Endodermal cell (in vitro differentiated cells): Measurements from ENCODE around the gene LPAR6. TPM values are rescaled to one million over a fixed set of nuclear protein-coding genes. Genes with fewer than 3 reads are reported as not detected.

ENCODE experiments used
- DNase-seq: peaks from one replicate; pipeline ENCODE4 v3.0.0-alpha.2; 2017
- H3K27ac ChIP-seq: 2 replicates; pipeline ENCODE4 v1.5.1; 2013; ENCODE audit warnings: mild to moderate bottlenecking, low read depth, low read length, moderate library complexity
- H3K27me3 ChIP-seq: 2 replicates; pipeline ENCODE4 v1.6.1; 2013; ENCODE audit warnings: mild to moderate bottlenecking, low read length, moderate library complexity; ENCODE audit not compliant: insufficient read depth, control insufficient read depth, poor library complexity, severe bottlenecking
- H3K36me3 ChIP-seq: 2 replicates; pipeline ENCODE4 v1.7.0; 2013; ENCODE audit warnings: mild to moderate bottlenecking, low read length, moderate library complexity; ENCODE audit not compliant: control insufficient read depth, insufficient read depth
- H3K4me1 ChIP-seq: one replicate; pipeline ENCODE4 v1.7.0; 2013; ENCODE audit warnings: low read length; ENCODE audit not compliant: control insufficient read depth, insufficient read depth
- H3K4me3 ChIP-seq: 2 replicates; pipeline ENCODE4 v1.5.1; 2013; ENCODE audit warnings: mild to moderate bottlenecking, low read length, moderate library complexity
- H3K9ac ChIP-seq: 2 replicates; pipeline ENCODE4 v1.6.1; 2013; ENCODE audit warnings: mild to moderate bottlenecking, low read length, moderate library complexity; ENCODE audit not compliant: poor library complexity, severe bottlenecking; ENCODE audit errors: extremely low read depth
- H3K9me3 ChIP-seq: 2 replicates; pipeline ENCODE4 v1.6.1; 2013; ENCODE audit warnings: mild to moderate bottlenecking, low read length, moderate library complexity; ENCODE audit not compliant: control insufficient read depth
- H3K27ac Mint-ChIP-seq: 2 replicates; pipeline ENCODE4 v1.8.0; 2020; ENCODE audit warnings: mixed read lengths
- H3K27me3 Mint-ChIP-seq: 2 replicates; pipeline ENCODE4 v1.8.0; 2021; ENCODE audit warnings: mild to moderate bottlenecking, mixed read lengths; ENCODE audit not compliant: insufficient read depth
- H3K36me3 Mint-ChIP-seq: 2 replicates; pipeline ENCODE4 v1.8.0; 2020; ENCODE audit warnings: low read depth, mixed read lengths
- H3K4me1 Mint-ChIP-seq: 2 replicates; pipeline ENCODE4 v1.8.0; 2020; ENCODE audit warnings: mixed read lengths
- H3K4me3 Mint-ChIP-seq: 2 replicates; pipeline ENCODE4 v1.8.0; 2020; ENCODE audit warnings: mild to moderate bottlenecking, moderate library complexity, mixed read lengths
- H3K9me3 Mint-ChIP-seq: 2 replicates; pipeline ENCODE4 v1.8.0; 2020; ENCODE audit warnings: mild to moderate bottlenecking, mixed read lengths
- WGBS, 2 experiments: methylation state at CpG; one replicate each; pipeline versions ENCODE4 v1.1.5 to v1.1.7; 2013; ENCODE audit warnings: missing lambda C conversion rate in 2 of 2, mixed read lengths in 1 of 2; ENCODE audit not compliant: insufficient coverage in 1 of 2, insufficient read length in 1 of 2; 5-methylcytosine and 5-hydroxymethylcytosine counted together
- total RNA-seq, 2 donors: library from RNA; stranded (reverse); fragmentation: NEBNext Ultra II Directional in 1 of 2; extraction: Animal tissue kit (Norgen Biotek cat#: 25700) in 1 of 2; gene quantifications; 2 replicates in 1 of 2; 3 replicates in 1 of 2; pipeline ENCODE4 v1.2.1, GENCODE V29; 2021
- TF ChIP-seq, protein P1 (sequence below): fragments of 200-600 bp; sonication (generic); conservative IDR thresholded peaks from 2 replicates; pipeline ENCODE4 v1.5.0; 2021; ENCODE audit warnings: antibody characterized with exemption, mild to moderate bottlenecking

LPAR6 gene
- total RNA-seq, 2 donors from 2014 or later: 2.2 to 4.9 TPM

DNA sequence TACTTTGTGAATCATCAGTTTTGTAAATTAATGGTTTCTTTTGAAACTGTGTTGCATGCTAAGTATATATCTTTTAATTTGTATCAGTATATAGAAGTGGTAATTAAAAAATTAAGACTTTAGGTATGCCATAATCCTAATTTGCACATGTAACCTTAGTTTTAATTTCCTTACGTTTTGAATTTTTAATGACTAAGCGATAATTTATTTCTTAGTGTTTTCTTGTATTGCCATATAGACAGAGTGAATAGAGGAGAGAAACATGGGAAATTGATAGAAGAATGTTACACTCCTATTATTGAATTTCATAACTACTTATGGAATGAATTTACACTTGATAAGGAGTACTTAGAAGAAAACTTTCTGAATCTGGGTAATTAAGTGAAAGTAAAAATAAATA, 29.5 kb downstream of the LPAR6 start:
- H3K27ac Mint-ChIP-seq: no peak overlapping the region
- no peak for DNase-seq
- no peaks in the 10 kb centered on the region for H3K4me1 Mint-ChIP-seq
- no peaks in the 10 kb centered on the region for H3K27me3 Mint-ChIP-seq
- 93% methylated on average over 2 of the region's 2 CpGs; no CpG with 5 or more reads in 1 of the 2 experiments for WGBS, 2 experiments
- Histone ChIP-seq H3K9me3 (no peaks in the 10 kb centered on the region), H3K4me3 (no peak overlapping the region), H3K36me3 (no peaks in the 10 kb centered on the region), H3K4me1 (no peaks in the 10 kb centered on the region), H3K27ac (no peak overlapping the region), H3K27me3 (no peaks in the 10 kb centered on the region), H3K9ac (no peak overlapping the region)
- H3K4me3 Mint-ChIP-seq: no peak overlapping the region
- no peaks in the 10 kb centered on the region for H3K9me3 Mint-ChIP-seq
- TF ChIP-seq, protein P1, sequence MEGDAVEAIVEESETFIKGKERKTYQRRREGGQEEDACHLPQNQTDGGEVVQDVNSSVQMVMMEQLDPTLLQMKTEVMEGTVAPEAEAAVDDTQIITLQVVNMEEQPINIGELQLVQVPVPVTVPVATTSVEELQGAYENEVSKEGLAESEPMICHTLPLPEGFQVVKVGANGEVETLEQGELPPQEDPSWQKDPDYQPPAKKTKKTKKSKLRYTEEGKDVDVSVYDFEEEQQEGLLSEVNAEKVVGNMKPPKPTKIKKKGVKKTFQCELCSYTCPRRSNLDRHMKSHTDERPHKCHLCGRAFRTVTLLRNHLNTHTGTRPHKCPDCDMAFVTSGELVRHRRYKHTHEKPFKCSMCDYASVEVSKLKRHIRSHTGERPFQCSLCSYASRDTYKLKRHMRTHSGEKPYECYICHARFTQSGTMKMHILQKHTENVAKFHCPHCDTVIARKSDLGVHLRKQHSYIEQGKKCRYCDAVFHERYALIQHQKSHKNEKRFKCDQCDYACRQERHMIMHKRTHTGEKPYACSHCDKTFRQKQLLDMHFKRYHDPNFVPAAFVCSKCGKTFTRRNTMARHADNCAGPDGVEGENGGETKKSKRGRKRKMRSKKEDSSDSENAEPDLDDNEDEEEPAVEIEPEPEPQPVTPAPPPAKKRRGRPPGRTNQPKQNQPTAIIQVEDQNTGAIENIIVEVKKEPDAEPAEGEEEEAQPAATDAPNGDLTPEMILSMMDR: no peak
- peaks cover 6% of the 10 kb centered on the region for H3K36me3 Mint-ChIP-seq

DNA sequence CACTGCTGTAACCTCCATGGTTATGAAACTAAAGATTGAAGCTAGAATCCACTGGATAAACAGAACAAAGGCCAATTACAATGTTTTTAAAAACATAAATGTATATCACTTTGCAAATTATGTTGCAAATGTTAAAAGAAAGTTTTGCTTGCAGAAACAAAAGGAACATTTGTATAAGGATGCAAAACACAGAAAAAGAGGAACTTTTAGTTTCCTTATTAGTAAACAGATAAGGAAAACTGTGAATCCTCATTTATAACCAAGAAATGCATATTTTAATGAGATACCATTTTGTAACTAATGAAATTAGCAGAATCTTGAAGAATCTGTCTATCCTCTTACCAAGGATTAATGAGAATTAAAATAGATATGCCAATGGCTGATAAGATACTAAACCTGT, 32.3 kb downstream of the LPAR6 start:
- no peak overlapping the region for H3K9ac ChIP-seq
- Mint-ChIP-seq H3K36me3 (peaks cover 10% of the 10 kb centered on the region), H3K27ac (no peak overlapping the region), H3K4me3 (no peak overlapping the region), H3K27me3 (no peaks in the 10 kb centered on the region), H3K4me1 (no peaks in the 10 kb centered on the region), H3K9me3 (no peaks in the 10 kb centered on the region)
- H3K4me1 ChIP-seq: no peaks in the 10 kb centered on the region
- no peak overlapping the region for H3K4me3 ChIP-seq
- H3K9me3 ChIP-seq: no peaks in the 10 kb centered on the region
- TF ChIP-seq, protein P1: no peak
- no peak overlapping the region for H3K27ac ChIP-seq
- H3K27me3 ChIP-seq: no peaks in the 10 kb centered on the region
- no peak for DNase-seq
- no peaks in the 10 kb centered on the region for H3K36me3 ChIP-seq

DNA sequence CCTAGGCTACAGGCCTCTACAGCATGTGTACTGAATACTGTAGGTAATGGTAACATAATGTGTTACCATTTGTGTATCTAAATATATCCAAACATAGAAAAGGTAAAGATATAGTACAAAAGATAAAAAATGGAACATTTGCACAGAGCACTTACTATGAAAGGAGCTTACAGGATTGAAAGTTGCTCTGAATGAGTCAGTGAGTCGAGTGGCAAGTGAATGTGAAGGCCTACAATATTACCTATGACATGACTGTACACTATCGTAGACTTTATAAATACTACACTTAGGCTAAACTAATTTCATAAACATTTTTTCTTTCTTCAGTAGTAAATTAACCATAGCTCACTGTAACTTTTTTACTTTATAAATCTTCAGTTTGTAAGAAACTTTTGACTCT, 35.1 kb downstream of the LPAR6 start:
- Histone ChIP-seq H3K4me3 (no peak overlapping the region), H3K9me3 (no peaks in the 10 kb centered on the region), H3K27ac (no peak overlapping the region), H3K36me3 (no peaks in the 10 kb centered on the region), H3K4me1 (no peaks in the 10 kb centered on the region), H3K9ac (no peak overlapping the region), H3K27me3 (no peaks in the 10 kb centered on the region)
- H3K4me1 Mint-ChIP-seq: no peaks in the 10 kb centered on the region
- no peak overlapping the region for H3K4me3 Mint-ChIP-seq
- H3K27me3 Mint-ChIP-seq: no peaks in the 10 kb centered on the region
- no peaks in the 10 kb centered on the region for H3K9me3 Mint-ChIP-seq
- DNase-seq: no peak
- 83 to 90% methylated on average over 1 to 2 of the region's 2 CpGs for WGBS, 2 experiments
- TF ChIP-seq, protein P1: no peak
- no peak overlapping the region for H3K27ac Mint-ChIP-seq
- H3K36me3 Mint-ChIP-seq: peaks cover 10% of the 10 kb centered on the region
